HCT116 (cell line): Measurements from ENCODE around the gene HSP90AB1. TPM values are rescaled to one million over a fixed set of nuclear protein-coding genes. Genes with fewer than 3 reads are reported as not detected.

ENCODE experiments used
- ATAC-seq: fragments of 200-7000 bp; cut with Tn5 transposase; 2 replicates; pipeline ENCODE4 v1.9.1; 2020; ENCODE audit warnings: mild to moderate bottlenecking, moderate library complexity
- BruUV-seq: library from RNA; stranded (reverse); fragments of 400-500 nt; replicated peaks from 2 replicates; lab custom pipeline; 2021; lab: Mats Ljungman, UMichigan
- CTCF ChIA-PET: fragments of 300-600 bp; sonication (Branson Sonifier 250); formaldehyde crosslinking; loops from one replicate; lab custom pipeline; 2021; ENCODE audit warnings: antibody characterized with exemption; lab: Charles Lee
- POLR2A ChIA-PET: fragments of 300-600, 350-600 bp; sonication (Branson Sonifier 250); formaldehyde crosslinking; loops from one replicate; lab custom pipeline; 2021; ENCODE audit warnings: antibody characterized with exemption; lab: Charles Lee
- RAD21 ChIA-PET, 2 experiments: fragments of 300-600 bp; sonication (Branson Sonifier 250); formaldehyde crosslinking; loops; one replicate each; lab custom pipeline; 2023; ENCODE audit warnings: low total read pairs in 2 of 2; ENCODE audit not compliant: uncharacterized antibody in 2 of 2, unreplicated experiment in 2 of 2, low non-redundant PET in 1 of 2; lab: Charles Lee
- DNase-seq: peaks from one replicate; pipeline ENCODE4 v3.0.0-alpha.2; 2010; ENCODE audit warnings: low read depth, low spot score
- H2AFZ ChIP-seq: fragments of 200-600 bp; shearing (Covaris generic), sonication (generic); 2 replicates; pipeline ENCODE4 v1.6.1; 2017; ENCODE audit warnings: low read depth, mixed run types, mixed read lengths, antibody characterized with exemption, low read length; ENCODE audit not compliant: poor library complexity, severe bottlenecking
- H3K27ac ChIP-seq: 2 replicates; pipeline ENCODE4 v1.5.1; 2012; ENCODE audit warnings: low read depth, low read length
- H3K27me3 ChIP-seq: fragments of 200-600 bp; sonication (generic); 2 replicates; pipeline ENCODE4 v1.6.1; 2016; ENCODE audit warnings: mixed run types, low read length, mixed read lengths; ENCODE audit not compliant: insufficient read depth
- H3K36me3 ChIP-seq, 2 experiments: fragments of 200-500 bp in 1 of 2; fragments of 200-600 bp in 1 of 2; sonication (Bioruptor generic) in 1 of 2; sonication (generic) in 1 of 2; 2 replicates each; pipeline versions ENCODE4 v1.5.1 to v1.6.1; 2014 to 2016; ENCODE audit warnings: low read length in 2 of 2, inconsistent platforms in 1 of 2, mixed read lengths in 1 of 2, mixed run types in 1 of 2; ENCODE audit not compliant: insufficient read depth in 2 of 2, control insufficient read depth in 1 of 2
- H3K4me1 ChIP-seq, 2 experiments: fragments of 200-600 bp in 1 of 2; sonication (generic) in 1 of 2; 2 replicates each; pipeline versions ENCODE4 v1.5.1 to v1.6.1; 2012 to 2017; ENCODE audit warnings: low read length in 2 of 2, inconsistent platforms in 1 of 2, mild to moderate bottlenecking in 1 of 2, mixed read lengths in 1 of 2, mixed run types in 1 of 2, moderate library complexity in 1 of 2; ENCODE audit not compliant: insufficient read depth in 2 of 2, control insufficient read depth in 1 of 2
- H3K4me2 ChIP-seq: fragments of 200-600 bp; sonication (generic); 2 replicates; pipeline ENCODE4 v1.6.1; 2017; ENCODE audit warnings: mixed run types, low read length, mixed read lengths
- H3K4me3 ChIP-seq, 2 experiments: fragments of 200-600 bp in 1 of 2; sonication (generic) in 1 of 2; replicated peaks in 1 of 2; 2 replicates each; pipeline ENCODE4 v1.5.1; 2011 to 2016; ENCODE audit warnings: low read length in 2 of 2, control low read depth in 1 of 2, low read depth in 1 of 2, mild to moderate bottlenecking in 1 of 2, mixed read lengths in 1 of 2, mixed run types in 1 of 2
- H3K79me2 ChIP-seq: fragments of 200-600 bp; sonication (generic); 2 replicates; pipeline ENCODE4 v1.6.1; 2017; ENCODE audit warnings: mild to moderate bottlenecking, mixed run types, low read length, moderate library complexity, mixed read lengths; ENCODE audit not compliant: insufficient read depth
- H3K9ac ChIP-seq: fragments of 200-600 bp; sonication (generic); 2 replicates; pipeline ENCODE4 v1.6.1; 2016; ENCODE audit warnings: low read length, mixed read lengths
- H3K9me2 ChIP-seq: fragments of 200-600 bp; sonication (generic), shearing (Covaris generic); 2 replicates; pipeline ENCODE4 v1.6.1; 2017; ENCODE audit warnings: mixed run types, mild to moderate bottlenecking, moderate library complexity; ENCODE audit not compliant: insufficient read depth
- H3K9me3 ChIP-seq, 2 experiments: fragments of 200-500 bp in 1 of 2; fragments of 200-600 bp in 1 of 2; sonication (Bioruptor generic) in 1 of 2; sonication (generic) in 1 of 2; 2 replicates each; pipeline ENCODE4 v1.6.1; 2014 to 2017; ENCODE audit warnings: low read length in 2 of 2, mixed read lengths in 2 of 2, inconsistent platforms in 1 of 2, low read depth in 1 of 2, mild to moderate bottlenecking in 1 of 2, mixed run types in 1 of 2, moderate library complexity in 1 of 2; ENCODE audit not compliant: control insufficient read depth in 1 of 2, insufficient read depth in 1 of 2
- H4K20me1 ChIP-seq: fragments of 200-600 bp; sonication (generic), shearing (Covaris generic); 2 replicates; pipeline ENCODE4 v1.6.1; 2017; ENCODE audit warnings: mixed run types, mild to moderate bottlenecking, moderate library complexity; ENCODE audit not compliant: insufficient read depth
- CBX3 ChIP-seq: IDR thresholded peaks from 2 replicates; pipeline ENCODE4 v1.6.1; 2012; ENCODE audit warnings: low read depth
- CEBPB ChIP-seq: IDR thresholded peaks from 2 replicates; pipeline ENCODE4 v1.6.1; 2012; ENCODE audit warnings: low read depth
- EGR1 ChIP-seq: IDR thresholded peaks from 2 replicates; pipeline ENCODE4 v1.6.1; 2012; ENCODE audit warnings: low read depth
- ELF1 ChIP-seq: IDR thresholded peaks from 2 replicates; pipeline ENCODE4 v1.6.1; 2012; ENCODE audit warnings: low read depth, borderline replicate concordance
- EZH2 ChIP-seq: fragments of 200-600 bp; sonication (generic); IDR thresholded peaks from 2 replicates; pipeline ENCODE4 v1.6.1; 2017; ENCODE audit warnings: antibody characterized with exemption, mixed run types
- FOSL1 ChIP-seq: IDR thresholded peaks from 2 replicates; pipeline ENCODE4 v1.6.1; 2012; ENCODE audit warnings: low read depth
- JUND ChIP-seq: IDR thresholded peaks from 2 replicates; pipeline ENCODE4 v1.6.1; 2012
- POLR2A ChIP-seq: IDR thresholded peaks from 2 replicates; pipeline ENCODE4 v1.7.0; 2011; ENCODE audit warnings: borderline replicate concordance; ENCODE audit not compliant: insufficient read depth, insufficient read length; ENCODE audit errors: extremely low read depth
- POLR2AphosphoS5 ChIP-seq: IDR thresholded peaks from 2 replicates; pipeline ENCODE4 v1.6.1; 2011; ENCODE audit warnings: mild to moderate bottlenecking, low read depth, low read length, moderate library complexity
- RAD21 ChIP-seq: IDR thresholded peaks from 2 replicates; pipeline ENCODE4 v1.6.1; 2012; ENCODE audit warnings: low read depth, mild to moderate bottlenecking
- SIN3A ChIP-seq: IDR thresholded peaks from 2 replicates; pipeline ENCODE4 v1.6.1; 2012; ENCODE audit warnings: low read depth
- SRF ChIP-seq: IDR thresholded peaks from 2 replicates; pipeline ENCODE4 v1.6.1; 2012; ENCODE audit warnings: low read depth
- TCF7L2 ChIP-seq: IDR thresholded peaks from 2 replicates; pipeline ENCODE4 v1.7.0; 2011; ENCODE audit warnings: borderline replicate concordance, inconsistent platforms; ENCODE audit not compliant: insufficient read depth, insufficient read length; ENCODE audit errors: extremely low read depth
- YY1 ChIP-seq: IDR thresholded peaks from 2 replicates; pipeline ENCODE4 v1.6.1; 2011; ENCODE audit warnings: low read length, low read depth, moderate library complexity, mild to moderate bottlenecking; ENCODE audit not compliant: insufficient replicate concordance; ENCODE audit errors: extremely low read depth
- ZFX ChIP-seq: fragments of 450-650 bp; IDR thresholded peaks from 2 replicates; pipeline ENCODE4 v1.6.1; 2017
- ZNF274 ChIP-seq: fragments of 200-500 bp; sonication (Bioruptor generic); IDR thresholded peaks from 2 replicates; pipeline ENCODE4 v1.6.1; 2014; ENCODE audit warnings: mild to moderate bottlenecking, low read depth, low read length, inconsistent platforms
- intact Hi-C: fragments of 100-400 bp; cut with micrococcal nuclease; formaldehyde crosslinking; loops from 2 replicates; pipeline ENCODE4 v1.10.0; 2022
- total RNA-seq: library from RNA; stranded (reverse); gene quantifications from one replicate; pipeline ENCODE4 v1.2.1, GENCODE V29; 2021; ENCODE audit not compliant: unreplicated experiment
- TF ChIP-seq, protein P1 (sequence below): IDR thresholded peaks from 2 replicates; pipeline ENCODE4 v1.6.1; 2012
- TF ChIP-seq, protein P2 (sequence below): IDR thresholded peaks from 2 replicates; pipeline ENCODE4 v1.6.1; 2012
- TF ChIP-seq, protein P3 (sequence below): IDR thresholded peaks from 2 replicates; pipeline ENCODE4 v1.6.1; 2011; ENCODE audit warnings: mild to moderate bottlenecking, low read length, moderate library complexity; ENCODE audit not compliant: insufficient replicate concordance; ENCODE audit errors: extremely low read depth

The HSP90AB1 gene
- total RNA-seq, 1 experiment from 2014 or later, result 2,554 TPM

DNA sequence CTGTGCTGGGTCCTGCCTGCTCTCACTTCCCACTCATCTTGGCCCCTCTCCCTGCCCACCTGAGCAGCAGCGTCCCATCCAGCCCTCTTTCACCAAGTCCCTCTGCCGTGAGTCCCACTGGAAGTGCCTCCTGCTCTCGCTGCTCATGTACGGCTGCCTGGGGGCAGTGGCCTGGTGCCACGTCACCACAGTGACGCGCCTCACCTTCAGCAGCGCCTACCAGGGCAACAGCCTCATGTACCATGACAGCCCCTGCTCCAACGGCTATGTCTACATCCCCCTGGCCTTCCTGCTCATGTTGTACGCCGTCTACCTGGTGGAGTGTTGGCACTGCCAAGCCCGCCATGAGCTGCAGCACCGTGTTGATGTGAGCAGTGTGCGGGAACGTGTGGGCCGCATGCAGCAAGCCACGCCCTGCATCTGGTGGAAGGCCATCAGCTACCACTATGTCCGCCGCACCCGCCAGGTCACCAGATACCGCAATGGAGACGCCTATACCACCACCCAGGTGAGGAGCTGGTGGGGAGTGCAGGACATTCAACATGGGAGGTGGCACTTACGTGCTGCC lies 26.2 kb downstream of the HSP90AB1 start:
- no TSS peak for BruUV-seq
- ATAC-seq, result no peak; the same call in 1 of the 2 replicates

More for the DNA sequence above, 26.2 kb downstream of the HSP90AB1 start:
- Histone ChIP-seq H4K20me1 (no peaks in the 10 kb centered on the region), H3K27ac (no peak overlapping the region), H3K79me2 (no peaks in the 10 kb centered on the region), H2AFZ (no peak overlapping the region), H3K4me1 (no peaks in the 10 kb centered on the region), H3K9me2 (no peaks in the 10 kb centered on the region), H3K9ac (no peak overlapping the region), H3K4me3 (no peak overlapping the region), H3K9me3 (no peaks in the 10 kb centered on the region), H3K36me3 (no peaks in the 10 kb centered on the region), H3K27me3 (no peaks in the 10 kb centered on the region), H3K4me2 (no peak overlapping the region)
- ChIA-PET RAD21 (no interaction called here), CTCF (no interaction called here), POLR2A (no interaction called here)
- intact Hi-C loops, result no loop called here
- DNase-seq, result no peak
- TF ChIP-seq ZNF274 (no peak), YY1 (no peak), POLR2A (no peak), EGR1 (no peak), ZFX (no peak), EZH2 (no peak), ELF1 (no peak), TCF7L2 (no peak), POLR2AphosphoS5 (no peak), SIN3A (no peak), RAD21 (no peak), SRF (no peak), CEBPB (no peak), JUND (no peak), FOSL1 (no peak), CBX3 (no peak)
- TF ChIP-seq, protein P1, sequence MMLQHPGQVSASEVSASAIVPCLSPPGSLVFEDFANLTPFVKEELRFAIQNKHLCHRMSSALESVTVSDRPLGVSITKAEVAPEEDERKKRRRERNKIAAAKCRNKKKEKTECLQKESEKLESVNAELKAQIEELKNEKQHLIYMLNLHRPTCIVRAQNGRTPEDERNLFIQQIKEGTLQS, result no peak
- TF ChIP-seq, protein P2, sequence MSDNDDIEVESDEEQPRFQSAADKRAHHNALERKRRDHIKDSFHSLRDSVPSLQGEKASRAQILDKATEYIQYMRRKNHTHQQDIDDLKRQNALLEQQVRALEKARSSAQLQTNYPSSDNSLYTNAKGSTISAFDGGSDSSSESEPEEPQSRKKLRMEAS, result no peak
- TF ChIP-seq, protein P3, sequence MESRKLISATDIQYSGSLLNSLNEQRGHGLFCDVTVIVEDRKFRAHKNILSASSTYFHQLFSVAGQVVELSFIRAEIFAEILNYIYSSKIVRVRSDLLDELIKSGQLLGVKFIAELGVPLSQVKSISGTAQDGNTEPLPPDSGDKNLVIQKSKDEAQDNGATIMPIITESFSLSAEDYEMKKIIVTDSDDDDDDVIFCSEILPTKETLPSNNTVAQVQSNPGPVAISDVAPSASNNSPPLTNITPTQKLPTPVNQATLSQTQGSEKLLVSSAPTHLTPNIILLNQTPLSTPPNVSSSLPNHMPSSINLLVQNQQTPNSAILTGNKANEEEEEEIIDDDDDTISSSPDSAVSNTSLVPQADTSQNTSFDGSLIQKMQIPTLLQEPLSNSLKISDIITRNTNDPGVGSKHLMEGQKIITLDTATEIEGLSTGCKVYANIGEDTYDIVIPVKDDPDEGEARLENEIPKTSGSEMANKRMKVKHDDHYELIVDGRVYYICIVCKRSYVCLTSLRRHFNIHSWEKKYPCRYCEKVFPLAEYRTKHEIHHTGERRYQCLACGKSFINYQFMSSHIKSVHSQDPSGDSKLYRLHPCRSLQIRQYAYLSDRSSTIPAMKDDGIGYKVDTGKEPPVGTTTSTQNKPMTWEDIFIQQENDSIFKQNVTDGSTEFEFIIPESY, result no peak
